Germinal center (tissue), 1 donor: ENCODE measurements around the gene SBK2.
A peak's percentile ranks its signal among the peaks of the same experiment; 100 is the strongest.
"Not testable (repeated sequence)": the region's sequence is repeated elsewhere in the genome, so short reads cannot be mapped to it uniquely, and the experiment has no call there.

Experiments
- DNase-seq: peaks from one replicate; pipeline ENCODE4 v3.0.0; 2012; ENCODE audit warnings: mixed read lengths, low spot score

The SBK2 gene

GRCh38 chr19:55535173-55535964 lies 1.6 kb downstream of the SBK2 start:
- no peak for DNase-seq

GRCh38 chr19:55534280-55534679 lies 2.7 kb downstream of the SBK2 start:
- DNase-seq, result not testable (repeated sequence)

GRCh38 chr19:55530996-55531395 lies 5.9 kb downstream of the SBK2 start:
- DNase-seq, result no peak

GRCh38 chr19:55529636-55530234 lies 7.2 kb downstream of the SBK2 start:
- no peak for DNase-seq

- no peak for DNase-seq
These were observed 8.7 kb downstream of the SBK2 start for GRCh38 chr19:55528030-55528803.

- no peak for DNase-seq
These were observed 9.5 kb downstream of the SBK2 start for GRCh38 chr19:55527197-55528029.

- DNase-seq, result no peak
These were observed 10.4 kb downstream of the SBK2 start for GRCh38 chr19:55526216-55527196.

GRCh38 chr19:55525289-55526101 lies 11.4 kb downstream of the SBK2 start:
- no peak for DNase-seq

GRCh38 chr19:55520691-55521292 lies 16.1 kb downstream of the SBK2 start:
- DNase-seq, result no peak

GRCh38 chr19:55519451-55520311 lies 17.3 kb downstream of the SBK2 start:
- DNase-seq, result no peak

GRCh38 chr19:55516878-55517620 lies 19.9 kb downstream of the SBK2 start:
- peak; percentile 100 for DNase-seq

GRCh38 chr19:55508120-55508519 lies 28.8 kb downstream of the SBK2 start:
- DNase-seq, result no peak

GRCh38 chr19:55504981-55505380 lies 32.0 kb downstream of the SBK2 start:
- DNase-seq, result no peak

GRCh38 chr19:55504252-55504603 lies 32.7 kb downstream of the SBK2 start:
- DNase-seq, result no peak

GRCh38 chr19:55503502-55504251 lies 33.3 kb downstream of the SBK2 start:
- DNase-seq, result peak; percentile 98

GRCh38 chr19:55503157-55503501 lies 33.8 kb downstream of the SBK2 start:
- DNase-seq, result no peak
